HepG2 (cell line): ENCODE results near the gene CD151. TPM values are rescaled to one million over a fixed set of nuclear protein-coding genes. Genes with fewer than 3 reads are reported as not detected.

Source experiments
- ADNP ChIP-seq: sonication (generic); formaldehyde crosslinking; IDR thresholded peaks from 2 replicates; pipeline ENCODE4 v1.4.0; 2020; ENCODE audit warnings: missing genetic modification reagents
- AKAP8 ChIP-seq: sonication (generic); formaldehyde crosslinking; IDR thresholded peaks from 2 replicates; pipeline ENCODE4 v1.5.1; 2020; ENCODE audit warnings: mild to moderate bottlenecking, missing genetic modification reagents
- ARNTL ChIP-seq: sonication (generic); formaldehyde crosslinking; IDR thresholded peaks from 2 replicates; pipeline ENCODE4 v1.4.0; 2020; ENCODE audit warnings: mild to moderate bottlenecking, missing genetic modification reagents
- BORCS8-MEF2B ChIP-seq: sonication (generic); formaldehyde crosslinking; IDR thresholded peaks from 2 replicates; pipeline ENCODE4 v1.8.0; 2022; ENCODE audit warnings: mild to moderate bottlenecking, missing genetic modification reagents
- CENPX ChIP-seq: sonication (generic); formaldehyde crosslinking; IDR thresholded peaks from 2 replicates; pipeline ENCODE4 v1.9.0; 2021; ENCODE audit warnings: mild to moderate bottlenecking, missing genetic modification reagents, moderate library complexity
- CHCHD3 ChIP-seq: sonication (generic); formaldehyde crosslinking; IDR thresholded peaks from 2 replicates; pipeline ENCODE4 v1.8.0; 2022; ENCODE audit warnings: mild to moderate bottlenecking, missing genetic modification reagents, moderate library complexity
- EHMT2 ChIP-seq: fragments of 200-600 bp; sonication (generic); IDR thresholded peaks from 2 replicates; pipeline ENCODE4 v1.7.0; 2017; ENCODE audit warnings: antibody characterized with exemption, low read depth, low read length, borderline replicate concordance
- EZH2 ChIP-seq: conservative IDR thresholded peaks from 2 replicates; pipeline ENCODE4 v1.6.1; 2012; ENCODE audit warnings: mild to moderate bottlenecking, low read depth, low read length, moderate library complexity
- HMG20A ChIP-seq: IDR thresholded peaks from 2 replicates; pipeline ENCODE4 v1.6.1; 2016; ENCODE audit warnings: borderline replicate concordance
- LCORL ChIP-seq, 2 experiments: fragments of 450-650 bp in 1 of 2; sonication (generic) in 1 of 2; formaldehyde crosslinking in 1 of 2; IDR thresholded peaks; 2 replicates each; pipeline versions ENCODE4 v1.5.0 to v1.6.1; 2017 to 2020; ENCODE audit warnings: antibody characterized with exemption in 1 of 2, missing genetic modification reagents in 1 of 2
- MYC ChIP-seq: sonication (generic); formaldehyde crosslinking; IDR thresholded peaks from 2 replicates; pipeline ENCODE4 v1.9.0; 2021; ENCODE audit warnings: missing genetic modification reagents, borderline replicate concordance
- NFYB ChIP-seq: sonication (generic); formaldehyde crosslinking; IDR thresholded peaks from 2 replicates; pipeline ENCODE4 v1.4.0; 2020; ENCODE audit warnings: missing genetic modification reagents
- PAF1 ChIP-seq: IDR thresholded peaks from 2 replicates; pipeline ENCODE4 v1.6.1; 2016; ENCODE audit warnings: missing genetic modification reagents, missing compliant biosample characterization
- POLR2G ChIP-seq: fragments of 200-400 bp; formaldehyde crosslinking; IDR thresholded peaks from 2 replicates; pipeline ENCODE4 v1.6.1; 2018; ENCODE audit warnings: mild to moderate bottlenecking, low read depth, low read length, moderate library complexity
- REXO4 ChIP-seq: sonication (generic); formaldehyde crosslinking; IDR thresholded peaks from 2 replicates; pipeline ENCODE4 v1.8.0; 2022; ENCODE audit warnings: missing genetic modification reagents, mild to moderate bottlenecking, borderline replicate concordance
- ZKSCAN1 ChIP-seq: fragments of 150-350 bp; IDR thresholded peaks from 2 replicates; pipeline ENCODE4 v1.6.1; 2014; ENCODE audit warnings: low read length
- ZKSCAN5 ChIP-seq: sonication (generic); formaldehyde crosslinking; IDR thresholded peaks from 2 replicates; pipeline ENCODE4 v1.5.1; 2020; ENCODE audit warnings: mild to moderate bottlenecking, missing genetic modification reagents
- ZNF263 ChIP-seq: sonication (generic); formaldehyde crosslinking; IDR thresholded peaks from 2 replicates; pipeline ENCODE4 v1.4.0; 2020; ENCODE audit warnings: missing genetic modification reagents
- ZNF333 ChIP-seq: sonication (generic); formaldehyde crosslinking; IDR thresholded peaks from 2 replicates; pipeline ENCODE4 v1.4.0; 2020; ENCODE audit warnings: mild to moderate bottlenecking, missing genetic modification reagents, borderline replicate concordance
- ZNF484 ChIP-seq: sonication (generic); formaldehyde crosslinking; IDR thresholded peaks from 2 replicates; pipeline ENCODE4 v1.5.1; 2020; ENCODE audit warnings: mild to moderate bottlenecking, low read depth, missing genetic modification reagents, borderline replicate concordance
- ZSCAN20 ChIP-seq: sonication (generic); formaldehyde crosslinking; IDR thresholded peaks from 2 replicates; pipeline ENCODE4 v1.4.0; 2020; ENCODE audit warnings: missing genetic modification reagents, mild to moderate bottlenecking, borderline replicate concordance
- polyA plus RNA-seq, 8 experiments: library from polyadenylated mRNA; depleted of rRNA in 3 of 8; stranded (reverse) in 7 of 8; unstranded in 1 of 8; fragments of >200 nt; fragmentation: Illumina TruSeq in 4 of 8; extraction: Trizol in 4 of 8; gene quantifications; 2 replicates each; pipeline versions ENCODE4 v1.2.1 to v1.2.3, GENCODE V29; 2011 to 2016; ENCODE audit warnings: low read depth in 4 of 8, missing spikeins in 1 of 8, mixed read lengths in 1 of 8; ENCODE audit not compliant: insufficient read depth in 1 of 8
- total RNA-seq, 5 experiments: library from RNA; depleted of rRNA; stranded (reverse); fragments of >200 nt; fragmentation: Illumina TruSeq; extraction: Trizol; gene quantifications; 2 replicates each; pipeline ENCODE4 v1.2.3, GENCODE V29; 2016; ENCODE audit warnings: low read depth in 1 of 5
- TF ChIP-seq, protein P1 (sequence below): sonication (generic); formaldehyde crosslinking; conservative IDR thresholded peaks from 2 replicates; pipeline ENCODE4 v1.5.0; 2020; ENCODE audit warnings: missing genetic modification reagents
- TF ChIP-seq, protein P2 (sequence below): sonication (generic); formaldehyde crosslinking; IDR thresholded peaks from 2 replicates; pipeline ENCODE4 v1.8.0; 2023; ENCODE audit warnings: mild to moderate bottlenecking, missing genetic modification reagents
- TF ChIP-seq, protein P3 (sequence below): fragments of 450-650 bp; IDR thresholded peaks from 2 replicates; pipeline ENCODE4 v1.6.1; 2017
- TF ChIP-seq, protein P4 (sequence below): sonication (generic); formaldehyde crosslinking; IDR thresholded peaks from 2 replicates; pipeline ENCODE4 v1.5.1; 2020; ENCODE audit warnings: missing genetic modification reagents, mild to moderate bottlenecking, borderline replicate concordance

The CD151 gene
- total and polyA plus RNA-seq, 2 of the 13 experiments (the other 11 are each of a cell fraction or from before 2014, with no cell fraction given): 125 to 197 TPM

DNA sequence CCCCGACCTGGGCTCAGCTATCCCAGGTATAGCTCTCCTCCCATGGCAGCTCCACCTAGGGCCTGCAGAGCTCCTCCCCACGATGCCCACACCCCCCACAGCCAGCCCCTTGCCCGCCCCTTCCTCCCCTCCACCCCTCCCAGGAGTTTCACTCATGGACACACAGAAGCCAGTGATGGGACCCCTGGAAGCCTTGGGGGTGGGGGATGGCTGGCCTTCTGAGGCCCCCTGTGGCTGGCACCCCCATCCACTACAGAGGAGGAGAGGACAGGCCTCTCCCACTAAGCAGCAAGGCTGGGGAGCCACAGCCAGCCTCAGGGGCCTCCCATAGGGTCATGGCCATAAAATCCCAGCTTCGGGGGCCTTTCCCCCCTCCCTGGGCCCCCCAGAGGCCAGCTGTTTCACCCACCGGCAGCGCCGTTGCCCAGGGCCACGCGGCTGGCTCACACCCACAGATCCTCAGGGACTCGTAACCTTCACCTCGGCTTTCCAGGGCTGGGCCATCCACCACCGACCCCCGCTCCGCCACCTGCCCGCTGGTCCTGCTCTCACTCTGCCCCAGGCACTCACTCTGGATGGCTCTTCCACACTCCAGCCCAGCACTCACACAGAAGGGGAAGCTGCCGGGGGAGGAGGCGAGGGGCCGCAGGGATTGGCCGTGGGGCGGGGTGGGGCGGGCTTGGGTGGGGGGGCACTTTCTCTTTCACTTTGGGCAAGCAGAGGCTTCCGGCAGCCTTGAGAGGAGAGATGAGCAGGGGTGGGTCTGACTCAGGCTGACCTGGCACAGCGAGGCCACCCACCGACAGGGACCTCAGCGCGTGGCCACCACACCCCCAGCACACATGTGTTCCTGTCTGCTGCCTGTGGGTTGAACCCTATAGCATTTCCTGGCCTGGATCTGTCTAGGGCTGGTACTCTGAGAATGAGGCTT lies 36.9 kb upstream of the CD151 start (continued):
- TF ChIP-seq MYC (CRISPR knock-in tag) (peak; percentile 34; the same call in 1 of the 2 replicates), ZSCAN20 (CRISPR knock-in tag) (no peak), BORCS8-MEF2B (CRISPR knock-in tag) (no peak), CENPX (CRISPR knock-in tag) (no peak), NFYB (CRISPR knock-in tag) (no peak), AKAP8 (no peak), ZKSCAN5 (CRISPR knock-in tag) (no peak), ZNF333 (no peak), HMG20A (CRISPR knock-in tag) (no peak), ARNTL (CRISPR knock-in tag) (0 out of 2 replicates have a peak, but pooled peaks have one; percentile 27), EZH2 (no peak), EHMT2 (no peak), ZNF263 (CRISPR knock-in tag) (no peak), ZKSCAN1 (no peak), POLR2G (no peak), LCORL (IDR thresholded peaks at IDR 0.05) (no peak), LCORL (CRISPR knock-in tag; IDR thresholded peaks at IDR 0.05) (0 out of 2 replicates have a peak, but pooled peaks have one; percentile 0), ZNF484 (CRISPR knock-in tag) (no peak), ADNP (CRISPR knock-in tag) (no peak), CHCHD3 (no peak), PAF1 (CRISPR knock-in tag) (no peak), REXO4 (CRISPR knock-in tag) (no peak)
- TF ChIP-seq, protein P1, sequence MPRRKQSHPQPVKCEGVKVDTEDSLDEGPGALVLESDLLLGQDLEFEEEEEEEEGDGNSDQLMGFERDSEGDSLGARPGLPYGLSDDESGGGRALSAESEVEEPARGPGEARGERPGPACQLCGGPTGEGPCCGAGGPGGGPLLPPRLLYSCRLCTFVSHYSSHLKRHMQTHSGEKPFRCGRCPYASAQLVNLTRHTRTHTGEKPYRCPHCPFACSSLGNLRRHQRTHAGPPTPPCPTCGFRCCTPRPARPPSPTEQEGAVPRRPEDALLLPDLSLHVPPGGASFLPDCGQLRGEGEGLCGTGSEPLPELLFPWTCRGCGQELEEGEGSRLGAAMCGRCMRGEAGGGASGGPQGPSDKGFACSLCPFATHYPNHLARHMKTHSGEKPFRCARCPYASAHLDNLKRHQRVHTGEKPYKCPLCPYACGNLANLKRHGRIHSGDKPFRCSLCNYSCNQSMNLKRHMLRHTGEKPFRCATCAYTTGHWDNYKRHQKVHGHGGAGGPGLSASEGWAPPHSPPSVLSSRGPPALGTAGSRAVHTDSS (CRISPR knock-in tag): no peak
- TF ChIP-seq, protein P2, sequence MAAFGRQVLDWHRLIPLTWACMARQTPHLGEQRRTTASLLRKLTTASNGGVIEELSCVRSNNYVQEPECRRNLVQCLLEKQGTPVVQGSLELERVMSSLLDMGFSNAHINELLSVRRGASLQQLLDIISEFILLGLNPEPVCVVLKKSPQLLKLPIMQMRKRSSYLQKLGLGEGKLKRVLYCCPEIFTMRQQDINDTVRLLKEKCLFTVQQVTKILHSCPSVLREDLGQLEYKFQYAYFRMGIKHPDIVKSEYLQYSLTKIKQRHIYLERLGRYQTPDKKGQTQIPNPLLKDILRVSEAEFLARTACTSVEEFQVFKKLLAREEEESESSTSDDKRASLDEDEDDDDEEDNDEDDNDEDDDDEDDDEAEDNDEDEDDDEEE (CRISPR knock-in tag): peak; percentile 69; the same call in 1 of the 2 replicates
- TF ChIP-seq, protein P3, sequence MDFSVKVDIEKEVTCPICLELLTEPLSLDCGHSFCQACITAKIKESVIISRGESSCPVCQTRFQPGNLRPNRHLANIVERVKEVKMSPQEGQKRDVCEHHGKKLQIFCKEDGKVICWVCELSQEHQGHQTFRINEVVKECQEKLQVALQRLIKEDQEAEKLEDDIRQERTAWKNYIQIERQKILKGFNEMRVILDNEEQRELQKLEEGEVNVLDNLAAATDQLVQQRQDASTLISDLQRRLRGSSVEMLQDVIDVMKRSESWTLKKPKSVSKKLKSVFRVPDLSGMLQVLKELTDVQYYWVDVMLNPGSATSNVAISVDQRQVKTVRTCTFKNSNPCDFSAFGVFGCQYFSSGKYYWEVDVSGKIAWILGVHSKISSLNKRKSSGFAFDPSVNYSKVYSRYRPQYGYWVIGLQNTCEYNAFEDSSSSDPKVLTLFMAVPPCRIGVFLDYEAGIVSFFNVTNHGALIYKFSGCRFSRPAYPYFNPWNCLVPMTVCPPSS: no peak
- TF ChIP-seq, protein P4, sequence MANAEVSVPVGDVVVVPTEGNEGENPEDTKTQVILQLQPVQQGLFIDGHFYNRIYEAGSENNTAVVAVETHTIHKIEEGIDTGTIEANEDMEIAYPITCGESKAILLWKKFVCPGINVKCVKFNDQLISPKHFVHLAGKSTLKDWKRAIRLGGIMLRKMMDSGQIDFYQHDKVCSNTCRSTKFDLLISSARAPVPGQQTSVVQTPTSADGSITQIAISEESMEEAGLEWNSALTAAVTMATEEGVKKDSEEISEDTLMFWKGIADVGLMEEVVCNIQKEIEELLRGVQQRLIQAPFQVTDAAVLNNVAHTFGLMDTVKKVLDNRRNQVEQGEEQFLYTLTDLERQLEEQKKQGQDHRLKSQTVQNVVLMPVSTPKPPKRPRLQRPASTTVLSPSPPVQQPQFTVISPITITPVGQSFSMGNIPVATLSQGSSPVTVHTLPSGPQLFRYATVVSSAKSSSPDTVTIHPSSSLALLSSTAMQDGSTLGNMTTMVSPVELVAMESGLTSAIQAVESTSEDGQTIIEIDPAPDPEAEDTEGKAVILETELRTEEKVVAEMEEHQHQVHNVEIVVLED (CRISPR knock-in tag): no peak
